GM19438 (cell line): Measurements from ENCODE around the gene MCM7.

Source experiments
- ATAC-seq: cut with Tn5 transposase; IDR thresholded peaks from one replicate; pipeline ENCODE4 v1.9.1; 2021; ENCODE audit warnings: low read depth; ENCODE audit not compliant: unreplicated experiment

Gene MCM7

GRCh38 chr7:100124301-100125230 lies 23.4 kb upstream of the MCM7 start:
- no peak for ATAC-seq

- no peak for ATAC-seq
Measured at GRCh38 chr7:100122568-100122967, 21.4 kb upstream of the MCM7 start.

DNA sequence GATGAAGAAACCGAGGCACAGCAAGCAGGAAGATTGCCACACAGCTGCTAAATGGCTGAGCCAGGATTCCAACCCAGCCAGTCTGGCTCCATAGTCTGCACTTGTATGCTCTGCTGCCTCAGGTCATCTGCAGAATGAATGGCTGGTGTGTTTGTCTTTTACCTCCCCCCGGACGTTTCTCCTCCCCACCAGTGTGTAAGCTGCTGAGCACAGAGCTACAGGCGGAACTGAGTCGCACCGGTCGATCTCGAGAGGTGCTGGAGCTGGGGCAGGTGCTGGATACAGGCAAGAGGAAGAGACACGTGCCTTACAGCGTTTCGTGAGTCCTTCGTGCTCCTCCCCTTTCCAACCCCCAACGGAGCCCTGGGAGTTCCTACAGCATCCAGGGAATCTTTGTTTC lies 20.9 kb upstream of the MCM7 start:
- ATAC-seq, result no peak

DNA sequence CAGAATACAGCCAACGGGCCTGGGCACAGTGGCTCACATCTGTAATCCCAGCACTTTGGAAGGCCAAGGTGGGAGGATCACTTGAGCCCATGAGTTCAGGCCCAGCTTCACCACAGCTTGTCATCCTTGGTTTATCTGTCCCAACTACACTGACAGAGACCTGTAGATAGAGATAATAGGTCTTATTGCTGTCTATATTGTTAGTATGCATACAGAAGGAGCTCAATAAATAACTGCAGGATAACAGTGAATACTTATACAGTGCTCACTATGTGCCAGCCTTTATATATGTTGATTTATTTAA lies 19.5 kb upstream of the MCM7 start:
- no peak for ATAC-seq

- ATAC-seq, result peak; percentile 43
Measured at GRCh38 chr7:100119970-100120732, 19.0 kb upstream of the MCM7 start.

DNA sequence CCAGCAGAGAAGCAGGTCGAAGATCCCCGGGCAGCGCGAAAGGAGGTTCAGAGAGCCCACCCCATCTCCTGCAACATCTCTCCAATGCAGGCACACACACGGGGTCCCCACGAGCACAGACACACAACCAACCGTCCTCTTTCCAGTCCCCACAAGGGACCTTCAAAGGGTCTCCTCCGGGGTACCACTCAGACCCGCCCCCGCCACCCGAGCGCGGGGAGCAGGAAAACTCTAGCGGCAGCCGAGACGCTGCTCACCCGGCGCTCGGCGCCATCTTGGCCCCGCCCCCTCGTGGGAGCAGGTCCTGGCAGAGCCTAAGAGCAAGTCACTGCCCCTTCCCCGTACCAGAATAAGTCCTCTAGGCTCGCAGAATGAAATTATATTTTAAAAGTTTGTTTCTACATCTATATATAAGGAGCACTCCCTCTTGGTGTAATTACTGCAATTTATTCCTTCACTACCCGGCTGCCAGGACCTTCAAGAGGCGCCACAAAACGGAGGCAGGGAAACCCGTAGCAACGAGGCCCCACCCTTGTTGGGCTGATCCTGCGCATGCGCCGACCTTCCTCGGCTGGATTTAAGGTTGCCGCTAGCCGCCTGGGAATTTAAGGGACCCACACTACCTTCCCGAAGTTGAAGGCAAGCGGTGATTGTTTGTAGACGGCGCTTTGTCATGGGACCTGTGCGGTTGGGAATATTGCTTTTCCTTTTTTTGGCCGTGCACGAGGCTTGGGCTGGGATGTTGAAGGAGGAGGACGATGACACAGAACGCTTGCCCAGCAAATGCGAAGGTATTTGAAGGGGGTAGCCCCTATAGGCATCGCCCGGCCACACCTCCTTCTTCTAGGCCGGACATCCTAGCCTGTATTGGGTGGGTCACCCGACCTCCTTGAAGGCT lies 18.1 kb upstream of the MCM7 start, which contains the start of the genes CNPY4 and TAF6:
Gene CNPY4, plus strand, starts transcription at position 563 of the 898 bp plus-strand sequence. Its CDS starts 111 bp downstream, at position 674.
Gene TAF6, minus strand, starts transcription at position 287 of the 898 bp plus-strand sequence. CDS start 5,149 bp downstream, outside the sequence.
- peak; percentile 69 for ATAC-seq

DNA sequence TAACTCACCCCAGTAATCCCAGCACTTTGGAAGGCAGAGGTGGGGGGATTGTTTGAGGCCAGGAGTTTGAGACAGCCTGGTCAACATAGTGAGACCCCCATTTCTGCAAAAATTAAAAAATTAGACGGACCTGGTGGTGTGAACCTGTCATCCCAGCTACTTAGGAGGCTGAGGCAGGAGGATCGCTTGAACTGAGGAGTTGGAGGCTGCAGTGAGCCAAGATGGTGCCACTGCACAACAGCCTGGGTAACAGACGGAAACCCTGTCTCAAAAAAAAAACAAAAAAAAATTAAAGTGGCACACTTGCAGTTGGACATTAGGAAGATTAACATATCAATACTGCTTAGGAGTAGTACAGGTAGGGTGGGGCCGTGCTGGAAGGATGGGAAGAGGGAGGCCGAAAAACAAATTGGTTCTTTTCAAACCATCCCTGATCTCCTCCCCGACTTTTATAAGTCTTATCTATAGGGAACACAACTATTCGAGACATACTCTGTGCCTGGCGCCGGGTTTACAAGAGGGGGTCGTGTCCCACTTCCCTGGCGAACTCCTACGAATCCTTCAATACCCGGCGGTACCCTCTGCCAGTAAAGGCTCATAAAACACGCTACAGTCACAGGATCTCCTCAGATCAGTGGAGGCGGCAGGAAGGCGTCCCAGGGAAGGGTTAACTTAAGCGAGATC lies 17.3 kb upstream of the MCM7 start:
- ATAC-seq, result no peak

- ATAC-seq, result no peak
Measured at GRCh38 chr7:100115026-100115425, 13.8 kb upstream of the MCM7 start.

GRCh38 chr7:100111914-100112313 lies 10.7 kb upstream of the MCM7 start:
- ATAC-seq, result no peak

- ATAC-seq, result no peak
Measured at GRCh38 chr7:100111156-100111555, 10.0 kb upstream of the MCM7 start.

DNA sequence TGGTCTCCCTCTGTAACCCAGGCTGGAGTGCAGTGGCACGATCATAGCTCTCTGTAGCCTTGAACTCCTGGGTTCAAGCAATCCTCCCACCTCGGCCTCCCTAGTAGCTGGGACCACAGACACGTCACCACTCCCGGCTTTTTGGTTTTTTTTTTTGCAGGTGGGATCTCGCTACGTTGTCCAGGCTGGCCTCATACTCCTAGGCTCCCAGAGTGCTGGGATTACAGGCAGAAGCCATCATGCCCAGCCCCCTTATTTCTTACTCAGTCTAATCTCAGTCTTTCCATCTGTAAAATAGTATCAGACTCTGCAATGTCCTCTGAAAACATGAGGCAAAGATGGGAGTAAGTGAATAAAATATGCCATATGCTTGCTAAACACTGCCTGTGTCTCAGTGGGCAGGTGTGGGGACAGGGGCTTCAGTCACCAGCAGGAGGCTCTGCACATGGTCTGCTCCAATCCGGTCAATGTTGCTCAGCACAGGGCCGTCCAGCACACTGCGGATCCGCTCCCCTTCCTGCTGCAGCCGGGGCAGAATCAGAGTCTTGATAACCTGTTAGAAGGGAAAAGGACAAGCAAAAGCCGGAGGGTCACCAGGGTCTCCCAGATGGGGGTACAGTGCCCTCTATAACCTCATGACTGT lies 8.4 kb upstream of the MCM7 start:
- ATAC-seq, result no peak

DNA sequence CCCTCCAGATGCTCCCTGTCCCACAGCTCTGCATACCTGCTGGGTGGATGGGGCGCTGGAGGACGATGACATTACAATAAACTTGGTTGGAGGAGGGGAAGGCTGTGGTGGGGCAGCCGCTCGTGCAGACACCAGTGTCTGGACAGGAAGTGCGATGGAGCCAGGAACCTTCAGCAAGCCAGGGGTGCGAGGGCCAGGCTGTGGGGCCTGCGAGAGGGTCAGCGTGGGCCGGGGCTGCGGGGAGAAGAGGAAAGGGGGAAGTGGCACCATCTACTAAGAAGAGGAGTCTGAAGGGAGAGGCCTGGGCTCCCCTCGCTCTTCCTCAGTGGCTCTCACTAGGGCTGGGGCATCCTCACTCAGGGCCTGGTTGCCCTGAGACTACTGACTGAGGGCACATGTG lies 6.7 kb upstream of the MCM7 start:
- ATAC-seq, result no peak

DNA sequence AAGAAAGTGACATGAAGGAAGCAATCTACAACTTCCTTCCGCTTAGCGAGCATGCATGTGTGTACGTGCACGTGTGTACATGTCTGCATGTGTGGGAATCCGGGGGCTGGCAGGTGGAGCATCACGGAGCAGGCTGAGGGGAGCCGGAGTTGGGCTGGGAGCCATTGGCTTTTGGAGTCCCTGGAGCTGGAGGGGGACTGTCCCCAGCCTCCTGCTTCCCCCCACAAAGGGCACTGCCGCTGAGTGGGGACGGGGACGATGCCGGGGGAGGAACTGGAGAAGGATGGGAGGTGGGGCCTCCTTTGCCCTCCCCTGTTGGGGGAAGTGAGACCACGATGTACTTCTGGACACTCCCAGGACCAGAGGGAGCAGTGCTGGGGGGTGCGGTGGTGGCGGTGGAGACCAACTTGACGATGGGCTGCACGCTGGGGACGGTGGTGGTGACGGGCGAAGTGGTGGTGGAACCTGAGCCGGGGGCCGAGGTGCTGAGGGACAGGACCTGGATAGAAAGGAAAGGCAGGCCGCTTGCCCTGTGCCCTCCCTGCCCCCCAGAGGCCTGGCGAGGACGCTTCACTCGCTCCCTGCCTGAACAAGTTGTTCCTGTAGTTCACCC lies 6.0 kb upstream of the MCM7 start:
- no peak for ATAC-seq

DNA sequence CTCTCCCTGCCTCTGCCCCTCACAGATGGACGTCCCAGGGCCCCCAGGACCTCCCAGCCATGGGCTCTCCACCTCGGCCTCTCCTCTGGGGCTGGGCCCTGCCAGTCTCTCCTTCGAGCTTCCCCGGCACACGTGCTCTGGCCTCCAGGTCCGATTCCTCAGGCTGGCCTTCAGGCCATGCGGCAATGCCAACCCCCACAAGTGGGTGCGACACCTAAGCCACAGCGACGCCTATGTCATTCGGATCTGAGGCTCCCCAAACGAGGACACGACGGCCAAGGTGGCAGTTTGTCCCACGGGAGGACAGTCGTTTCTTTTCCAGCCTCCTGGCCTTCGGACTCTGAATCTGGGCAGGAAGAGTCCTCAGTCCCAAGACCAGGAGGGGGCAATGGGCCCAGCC lies 5.4 kb upstream of the MCM7 start:
- no peak for ATAC-seq

DNA sequence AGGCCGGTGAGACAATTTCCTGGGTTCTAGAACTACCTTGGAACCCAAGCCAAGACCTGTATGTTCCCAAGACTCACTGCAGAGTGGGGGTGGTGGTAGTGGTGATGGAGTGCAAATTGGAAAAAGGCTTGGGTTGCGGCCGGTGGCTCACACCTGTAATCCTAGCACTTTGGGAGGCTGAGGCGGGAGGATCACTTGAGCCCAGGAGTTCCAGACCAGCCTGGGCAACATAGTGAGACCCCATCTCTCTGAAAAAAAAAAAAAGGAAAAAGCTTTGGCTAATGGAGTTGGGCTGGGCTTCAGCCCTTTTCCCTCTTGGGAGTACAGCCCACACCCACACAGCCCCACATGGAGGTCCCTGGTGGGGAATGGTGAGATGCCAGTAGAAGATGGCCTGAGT lies 4.3 kb upstream of the MCM7 start:
- no peak for ATAC-seq

- no peak for ATAC-seq
Measured at GRCh38 chr7:100102950-100103840, 2.0 kb upstream of the MCM7 start.

GRCh38 chr7:100100420-100101015 lies 679 bp downstream of the MCM7 start:
- peak; percentile 63 for ATAC-seq

DNA sequence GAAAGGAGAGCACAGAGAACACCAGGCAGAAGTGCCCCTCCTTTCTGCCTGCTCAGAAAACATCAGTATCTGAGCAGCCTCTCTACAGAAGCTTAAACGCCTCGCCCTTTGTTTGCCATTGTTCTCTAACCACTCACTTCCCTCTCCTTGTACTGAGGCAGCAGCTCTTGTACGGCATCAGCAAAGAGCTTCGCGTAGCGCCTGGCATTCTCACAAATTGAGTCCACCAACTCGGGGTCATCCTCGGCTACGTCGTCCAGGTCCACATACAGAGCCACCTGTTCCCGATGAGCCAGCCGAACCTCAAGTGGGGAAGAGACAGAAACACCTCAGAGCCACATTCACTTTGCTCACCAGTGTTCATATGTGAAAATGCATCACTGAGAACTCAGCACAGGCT lies 1.7 kb downstream of the MCM7 start:
- no peak for ATAC-seq
